ENCODE data around the gene EIF4E.
"Not testable (repeated sequence)": the region's sequence is repeated elsewhere in the genome, so short reads cannot be mapped to it uniquely, and the experiment has no call there.

EIF4E gene

DNA sequence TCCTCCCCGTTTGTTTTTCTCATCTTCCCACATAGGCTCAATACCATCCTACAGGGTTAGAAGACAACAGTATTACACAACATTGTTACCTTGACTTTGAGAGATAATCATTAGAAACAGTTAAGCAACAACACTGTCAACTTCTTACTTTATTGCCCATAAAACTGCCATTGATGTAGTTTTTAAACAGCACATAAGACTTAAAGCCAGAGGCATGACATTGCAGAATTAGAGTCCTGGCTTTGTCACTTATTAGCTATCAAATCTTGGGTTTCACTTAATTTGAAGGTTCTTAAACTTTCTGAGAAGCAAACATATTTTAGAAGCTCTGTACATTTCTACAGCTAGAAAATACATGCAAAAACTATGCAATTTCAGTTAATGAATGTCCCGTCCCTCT, 41.8 kb downstream of the EIF4E start:
- in situ Hi-C loops (cut with MboI; ENCODE audit: low pct_unique_long_range_greater_than_20kb, low sequenced_read_pairs, unreplicated experiment), result no loop called here
- TF ChIP-seq CTCF (IDR thresholded peaks at IDR 0.05; ENCODE audit: extremely low read depth, insufficient read depth, missing control alignments), result no peak
- no peak for DNase-seq (ENCODE audit: low spot score)

DNA sequence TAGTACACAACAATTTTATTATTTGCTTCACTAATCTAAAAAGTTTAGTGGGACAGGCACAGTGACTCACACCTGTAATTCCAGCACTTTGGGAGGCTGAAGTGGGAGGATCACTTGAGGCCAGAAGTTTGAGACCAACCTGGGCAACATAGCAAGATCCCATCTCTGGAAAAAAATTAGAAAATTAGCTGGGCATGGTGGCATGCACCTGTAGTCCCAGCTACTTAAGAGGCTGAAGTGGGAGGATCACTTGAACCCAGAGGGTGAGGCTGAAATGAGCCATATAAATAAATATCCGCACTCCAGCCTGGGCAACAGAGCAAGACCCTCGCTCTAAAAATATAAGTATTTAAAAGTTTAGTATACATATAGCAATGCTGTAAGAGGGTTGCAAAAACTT, 42.6 kb downstream of the EIF4E start:
- DNase-seq (ENCODE audit: low spot score); in situ Hi-C loops (cut with MboI; ENCODE audit: low pct_unique_long_range_greater_than_20kb, low sequenced_read_pairs, unreplicated experiment): not testable (repeated sequence)

GRCh38 chr4:98880884-98881283, 48.0 kb downstream of the EIF4E start:
- DNase-seq (ENCODE audit: low spot score); in situ Hi-C loops (cut with MboI; ENCODE audit: low pct_unique_long_range_greater_than_20kb, low sequenced_read_pairs, unreplicated experiment): not testable (repeated sequence)

- DNase-seq (ENCODE audit: low spot score), result no peak
- TF ChIP-seq CTCF (IDR thresholded peaks at IDR 0.05; ENCODE audit: extremely low read depth, insufficient read depth, missing control alignments), result no peak
- in situ Hi-C loops (cut with MboI; ENCODE audit: low pct_unique_long_range_greater_than_20kb, low sequenced_read_pairs, unreplicated experiment), result no loop called here
These were observed 49.4 kb downstream of the EIF4E start for GRCh38 chr4:98879515-98879914.

GRCh38 chr4:98873059-98873458, 55.9 kb downstream of the EIF4E start:
- in situ Hi-C loops (cut with MboI; ENCODE audit: low pct_unique_long_range_greater_than_20kb, low sequenced_read_pairs, unreplicated experiment), result no loop called here
- no peak for DNase-seq (ENCODE audit: low spot score)
- TF ChIP-seq CTCF (IDR thresholded peaks at IDR 0.05; ENCODE audit: extremely low read depth, insufficient read depth, missing control alignments), result no peak

DNA sequence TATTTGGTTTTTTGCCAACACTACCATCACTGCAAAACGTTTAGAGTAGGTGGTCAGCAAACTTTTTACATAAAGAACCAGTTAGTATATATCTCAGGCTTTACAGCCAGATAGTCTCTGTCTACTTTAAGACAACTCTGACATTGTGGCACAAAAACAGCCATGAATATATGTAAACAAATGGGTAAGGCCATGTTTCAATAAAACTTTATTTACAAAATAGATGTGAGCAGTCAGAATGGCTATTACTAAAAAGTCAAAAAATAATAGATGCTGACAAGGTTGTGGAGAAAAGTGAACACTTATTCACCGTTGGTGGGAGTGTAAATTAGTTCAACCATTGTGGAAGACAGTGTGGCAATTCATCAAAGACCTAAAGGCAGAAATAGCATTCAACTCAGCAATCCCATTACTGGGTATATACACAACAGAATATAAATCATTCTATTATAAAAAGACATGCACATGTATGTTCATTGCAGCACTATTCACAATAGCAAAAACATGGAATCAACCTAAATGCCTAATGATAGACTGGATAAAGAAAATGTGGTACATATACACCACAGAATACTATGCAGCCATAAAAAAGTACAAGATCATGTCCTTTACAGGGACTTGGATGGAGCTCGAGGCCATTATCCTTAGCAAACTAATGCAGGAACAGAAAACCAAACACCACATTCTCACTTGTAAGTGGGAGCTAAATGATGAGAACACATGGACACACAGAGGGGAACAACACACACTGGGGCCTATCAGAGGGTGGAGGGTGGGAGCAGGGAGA, 56.6 kb downstream of the EIF4E start:
- DNase-seq (ENCODE audit: low spot score); in situ Hi-C loops (cut with MboI; ENCODE audit: low pct_unique_long_range_greater_than_20kb, low sequenced_read_pairs, unreplicated experiment): not testable (repeated sequence)

DNA sequence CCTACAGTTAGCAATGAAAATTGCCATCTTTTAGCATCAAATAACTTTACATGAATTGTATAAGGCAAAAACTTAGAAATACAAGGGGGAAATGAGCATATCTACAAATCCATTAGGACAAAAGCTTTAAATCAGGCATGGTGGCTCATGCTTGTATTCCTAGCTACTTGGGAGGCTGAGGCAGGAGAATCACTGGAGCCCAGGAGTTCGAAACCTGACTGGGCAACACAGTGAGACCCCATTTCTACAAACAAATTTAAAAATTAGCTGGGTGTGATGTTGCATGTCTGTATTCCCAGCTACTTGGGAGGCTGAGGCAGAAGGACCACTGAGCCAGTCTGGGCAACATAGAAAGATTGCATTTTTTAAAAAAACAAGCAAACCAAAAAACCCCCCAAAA, 61.3 kb downstream of the EIF4E start:
- TF ChIP-seq CTCF (IDR thresholded peaks at IDR 0.05; ENCODE audit: extremely low read depth, insufficient read depth, missing control alignments), result no peak
- in situ Hi-C loops (cut with MboI; ENCODE audit: low pct_unique_long_range_greater_than_20kb, low sequenced_read_pairs, unreplicated experiment), result no loop called here

GRCh38 chr4:98865059-98865458, 63.9 kb downstream of the EIF4E start:
- in situ Hi-C loops (cut with MboI; ENCODE audit: low pct_unique_long_range_greater_than_20kb, low sequenced_read_pairs, unreplicated experiment), result no loop called here
- TF ChIP-seq CTCF (IDR thresholded peaks at IDR 0.05; ENCODE audit: extremely low read depth, insufficient read depth, missing control alignments), result no peak
- no peak for DNase-seq (ENCODE audit: low spot score)

More for the DNA sequence above, 61.3 kb downstream of the EIF4E start:
- DNase-seq (ENCODE audit: low spot score), result no peak

Measured in GM13977 (cell line).